ENCODE measurements around the gene NXF2B. TPM values are rescaled to one million over a fixed set of nuclear protein-coding genes. Genes with fewer than 3 reads are reported as not detected.
"Not testable (repeated sequence)": the region's sequence is repeated elsewhere in the genome, so short reads cannot be mapped to it uniquely, and the experiment has no call there.

NXF2B gene
- not detected for total RNA-seq

DNA sequence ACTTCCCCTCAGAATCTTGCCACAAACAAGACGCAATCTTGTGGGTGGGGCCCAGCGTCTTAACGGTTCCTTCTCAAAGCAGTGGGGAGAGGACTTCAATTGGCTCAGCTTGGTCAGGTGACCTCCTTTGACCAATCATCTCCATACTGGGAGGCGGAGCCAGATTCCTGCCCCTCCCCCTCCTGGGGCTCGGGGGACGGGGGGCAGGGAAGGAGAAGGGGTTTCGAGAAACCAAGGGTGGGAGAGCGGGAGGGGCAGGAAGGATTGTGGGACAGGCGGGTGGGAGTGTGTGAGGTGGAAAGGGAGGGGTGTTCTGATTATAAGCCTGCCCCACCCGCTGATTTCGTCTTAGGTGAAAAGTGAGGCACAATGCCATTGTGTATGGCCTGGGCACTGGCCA is at the start of gene NXF2B:
Gene NXF2B (minus strand): TSS at position 101 of the 400 bp plus-strand sequence. CDS start 59,972 bp downstream, outside the sequence.
- intact Hi-C loops (cut with DNase I); DNase-seq (ENCODE audit: low spot score); ATAC-seq: not testable (repeated sequence)

GRCh38 chrX:102478765-102479164 is 39.0 kb upstream of the NXF2B start:
- DNase-seq (ENCODE audit: low spot score); intact Hi-C loops (cut with DNase I): not testable (repeated sequence)
- ATAC-seq: peak; percentile 46

- intact Hi-C loops (cut with DNase I); DNase-seq (ENCODE audit: low spot score); ATAC-seq: not testable (repeated sequence)
Measured at GRCh38 chrX:102471762-102472220, 32.0 kb upstream of the NXF2B start, which contains the start of gene TCP11X2. Gene TCP11X2 (minus strand): TSS chrX:102471812.

- ATAC-seq; DNase-seq (ENCODE audit: low spot score); intact Hi-C loops (cut with DNase I): not testable (repeated sequence)
Measured at GRCh38 chrX:102470215-102470614, 30.4 kb upstream of the NXF2B start.

- ATAC-seq; DNase-seq (ENCODE audit: low spot score); intact Hi-C loops (cut with DNase I): not testable (repeated sequence)
Measured at GRCh38 chrX:102458615-102459014, 18.8 kb upstream of the NXF2B start.

DNA sequence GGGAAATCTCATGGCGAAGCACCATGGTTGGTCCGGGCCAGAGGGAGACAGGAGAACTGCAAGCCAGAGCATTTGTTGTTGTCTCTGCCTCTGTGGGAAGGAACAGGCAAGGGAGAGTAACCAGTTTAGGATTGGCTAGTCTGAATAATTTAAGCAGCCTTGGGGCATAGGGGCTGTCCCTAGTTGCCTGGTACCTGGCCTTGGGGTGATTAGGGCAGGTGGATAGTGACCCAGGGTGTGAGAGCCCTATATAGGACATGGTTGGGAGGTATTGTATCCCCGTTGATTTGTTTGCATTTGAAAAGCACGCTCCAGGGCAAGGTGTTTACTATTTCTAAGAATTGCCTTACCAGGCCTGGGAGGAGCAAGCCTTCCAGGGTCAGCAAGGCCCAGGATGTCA is 25.3 kb downstream of the NXF2B start:
- ATAC-seq; intact Hi-C loops (cut with DNase I); DNase-seq (ENCODE audit: low spot score): not testable (repeated sequence)

DNA sequence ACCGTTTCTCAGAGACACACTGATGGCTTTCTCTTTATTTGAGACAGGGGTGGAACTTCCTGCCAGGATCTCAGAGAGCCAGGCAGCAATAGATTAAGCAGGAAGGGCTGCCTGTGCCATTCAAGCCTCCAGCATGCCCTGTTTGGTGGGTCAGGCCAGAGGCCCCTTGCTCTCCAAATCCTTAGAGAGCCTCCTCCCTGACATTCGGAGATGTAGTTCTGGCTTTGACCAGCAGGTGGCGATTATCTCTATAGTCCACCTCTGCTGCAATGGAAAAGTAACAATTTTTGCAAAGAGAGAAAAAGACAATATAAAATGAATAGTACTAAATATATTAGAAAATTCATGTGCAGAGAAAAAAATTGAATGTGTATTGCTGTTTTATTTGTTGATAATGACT is 93.9 kb downstream of the NXF2B start:
- no peak for ATAC-seq
- intact Hi-C loops (cut with DNase I): no loop called here
- DNase-seq (ENCODE audit: low spot score): peak; percentile 85

DNA sequence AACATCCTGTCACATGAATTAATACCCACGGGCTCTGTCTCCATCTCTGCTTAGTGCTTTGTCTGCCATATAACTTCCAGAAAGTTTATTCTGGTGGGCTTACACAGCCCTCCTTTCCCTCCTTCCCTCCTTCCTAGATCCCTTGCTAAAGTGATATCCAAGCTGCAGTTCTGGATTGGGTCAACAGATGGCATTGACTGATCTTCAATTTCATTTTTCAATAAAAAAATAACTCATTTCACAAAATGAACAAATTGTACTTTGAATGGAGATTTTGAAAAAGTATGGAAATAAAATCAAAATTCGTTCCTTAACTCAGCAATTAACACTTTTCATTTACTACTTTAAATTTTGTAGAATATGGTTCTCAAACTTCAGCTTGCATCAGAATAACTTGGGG is 97.9 kb downstream of the NXF2B start:
- intact Hi-C loops (cut with DNase I): no loop called here
- DNase-seq (ENCODE audit: low spot score) (no peak), ATAC-seq (no peak)

GRCh38 chrX:102339312-102340298 is 100.2 kb downstream of the NXF2B start:
- intact Hi-C loops (cut with DNase I): no loop called here
- DNase-seq (ENCODE audit: low spot score) (no peak), ATAC-seq (no peak)

DNA sequence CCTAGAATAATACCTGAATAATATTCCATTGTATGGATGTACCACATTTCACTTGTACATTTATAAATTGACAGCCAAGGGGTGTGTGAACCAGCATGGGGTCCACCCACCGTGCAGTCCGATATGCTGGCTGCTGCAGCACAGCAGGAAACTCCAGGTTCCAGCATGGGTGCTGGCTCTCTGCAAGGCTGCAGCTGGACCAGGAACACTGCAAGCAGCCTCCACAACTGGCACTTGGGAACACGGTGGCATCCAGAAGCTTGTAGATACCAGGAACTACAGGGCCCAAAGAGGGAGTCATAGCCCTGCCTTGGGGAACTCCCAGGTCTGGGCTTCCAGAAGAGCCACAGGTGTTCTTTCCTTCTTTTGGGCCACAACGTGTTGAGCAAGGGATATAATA is 101.6 kb downstream of the NXF2B start:
- intact Hi-C loops (cut with DNase I): no loop called here
- ATAC-seq (no peak), DNase-seq (ENCODE audit: low spot score) (no peak)

Other genes with a start within 250 kb of the NXF2B start
- gene TCP11X1, start 224.7 kb downstream of the NXF2B start, total RNA-seq: not detected
- not detected for gene NXF2, start 192.8 kb downstream of the NXF2B start, total RNA-seq
- not detected for gene TCP11X2, start 31.8 kb upstream of the NXF2B start, total RNA-seq
- not detected for gene TMSB15A, start 76.7 kb upstream of the NXF2B start, total RNA-seq
- gene ARMCX5, start 159.5 kb upstream of the NXF2B start, total RNA-seq: 7.4 TPM
- gene GPRASP1, start 211.5 kb upstream of the NXF2B start, total RNA-seq: 26.7 TPM

Measured in sciatic nerve (tissue), 2 donors.